ENCODE data around the gene IMMT. TPM values are rescaled to one million over a fixed set of nuclear protein-coding genes. Genes with fewer than 3 reads are reported as not detected.

IMMT gene
- total RNA-seq, 1 experiment from 2014 or later = 88.7 TPM

DNA sequence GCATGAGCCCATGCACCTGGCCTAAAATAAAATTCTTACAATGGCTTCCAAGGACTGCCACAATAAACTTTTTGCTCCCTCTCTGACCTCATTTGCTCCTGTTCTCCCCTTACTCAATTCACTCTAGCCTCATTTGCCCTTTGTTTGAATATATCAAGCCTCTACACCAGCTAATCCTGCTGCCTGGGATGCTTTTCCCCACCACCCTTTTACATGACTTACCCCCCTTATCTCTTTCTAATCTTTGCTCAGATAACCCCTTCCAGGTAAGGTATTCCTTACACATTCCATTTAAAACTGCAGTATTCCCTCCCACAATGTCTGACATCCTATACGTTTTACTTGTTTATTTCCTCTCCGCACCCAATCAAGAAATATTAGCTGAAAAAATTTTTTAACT, 22.7 kb downstream of the IMMT start:
- Mint-ChIP-seq H3K36me3 (ENCODE audit: insufficient read depth, unreplicated experiment) (peaks cover 34% of the 10 kb centered on the region), H3K9me3 (ENCODE audit: low read depth, unreplicated experiment) (no peaks in the 10 kb centered on the region), H3K4me1 (ENCODE audit: low read depth, unreplicated experiment) (peaks cover 8% of the 10 kb centered on the region), H3K27me3 (ENCODE audit: unreplicated experiment) (no peaks in the 10 kb centered on the region), H3K4me3 (ENCODE audit: low read depth, unreplicated experiment) (no peak overlapping the region), H3K27ac (ENCODE audit: unreplicated experiment) (no peak overlapping the region)
- TF ChIP-seq, protein P1, sequence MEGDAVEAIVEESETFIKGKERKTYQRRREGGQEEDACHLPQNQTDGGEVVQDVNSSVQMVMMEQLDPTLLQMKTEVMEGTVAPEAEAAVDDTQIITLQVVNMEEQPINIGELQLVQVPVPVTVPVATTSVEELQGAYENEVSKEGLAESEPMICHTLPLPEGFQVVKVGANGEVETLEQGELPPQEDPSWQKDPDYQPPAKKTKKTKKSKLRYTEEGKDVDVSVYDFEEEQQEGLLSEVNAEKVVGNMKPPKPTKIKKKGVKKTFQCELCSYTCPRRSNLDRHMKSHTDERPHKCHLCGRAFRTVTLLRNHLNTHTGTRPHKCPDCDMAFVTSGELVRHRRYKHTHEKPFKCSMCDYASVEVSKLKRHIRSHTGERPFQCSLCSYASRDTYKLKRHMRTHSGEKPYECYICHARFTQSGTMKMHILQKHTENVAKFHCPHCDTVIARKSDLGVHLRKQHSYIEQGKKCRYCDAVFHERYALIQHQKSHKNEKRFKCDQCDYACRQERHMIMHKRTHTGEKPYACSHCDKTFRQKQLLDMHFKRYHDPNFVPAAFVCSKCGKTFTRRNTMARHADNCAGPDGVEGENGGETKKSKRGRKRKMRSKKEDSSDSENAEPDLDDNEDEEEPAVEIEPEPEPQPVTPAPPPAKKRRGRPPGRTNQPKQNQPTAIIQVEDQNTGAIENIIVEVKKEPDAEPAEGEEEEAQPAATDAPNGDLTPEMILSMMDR (IDR thresholded peaks at IDR 0.05; ENCODE audit: unreplicated experiment) = no peak
- intact Hi-C loops (cut with micrococcal nuclease; ENCODE audit: unreplicated experiment) = no loop called here
- BruUV-seq (replicated peaks) = no TSS peak
- DNase-seq = no peak
- CTCF ChIA-PET = no interaction called here

GRCh38 chr2:86171295-86171694, 24.0 kb downstream of the IMMT start:
- Mint-ChIP-seq H3K27me3 (ENCODE audit: unreplicated experiment) (no peaks in the 10 kb centered on the region), H3K9me3 (ENCODE audit: low read depth, unreplicated experiment) (no peaks in the 10 kb centered on the region), H3K4me1 (ENCODE audit: low read depth, unreplicated experiment) (peaks cover 5% of the 10 kb centered on the region), H3K4me3 (ENCODE audit: low read depth, unreplicated experiment) (no peak overlapping the region), H3K27ac (ENCODE audit: unreplicated experiment) (no peak overlapping the region), H3K36me3 (ENCODE audit: insufficient read depth, unreplicated experiment) (peaks cover 35% of the 10 kb centered on the region)
- TF ChIP-seq, protein P1 (IDR thresholded peaks at IDR 0.05; ENCODE audit: unreplicated experiment) = no peak
- no peak for DNase-seq
- no TSS peak for BruUV-seq (replicated peaks)
- CTCF ChIA-PET = no interaction called here
- intact Hi-C loops (cut with micrococcal nuclease; ENCODE audit: unreplicated experiment) = no loop called here

GRCh38 chr2:86170449-86170848, 24.8 kb downstream of the IMMT start:
- Mint-ChIP-seq H3K27ac (ENCODE audit: unreplicated experiment) (no peak overlapping the region), H3K4me3 (ENCODE audit: low read depth, unreplicated experiment) (no peak overlapping the region), H3K9me3 (ENCODE audit: low read depth, unreplicated experiment) (no peaks in the 10 kb centered on the region), H3K36me3 (ENCODE audit: insufficient read depth, unreplicated experiment) (peaks cover 35% of the 10 kb centered on the region), H3K4me1 (ENCODE audit: low read depth, unreplicated experiment) (no peaks in the 10 kb centered on the region), H3K27me3 (ENCODE audit: unreplicated experiment) (no peaks in the 10 kb centered on the region)
- intact Hi-C loops (cut with micrococcal nuclease; ENCODE audit: unreplicated experiment) = no loop called here
- TF ChIP-seq, protein P1 (IDR thresholded peaks at IDR 0.05; ENCODE audit: unreplicated experiment) = no peak
- DNase-seq = no peak
- CTCF ChIA-PET = no interaction called here
- BruUV-seq (replicated peaks) = no TSS peak

DNA sequence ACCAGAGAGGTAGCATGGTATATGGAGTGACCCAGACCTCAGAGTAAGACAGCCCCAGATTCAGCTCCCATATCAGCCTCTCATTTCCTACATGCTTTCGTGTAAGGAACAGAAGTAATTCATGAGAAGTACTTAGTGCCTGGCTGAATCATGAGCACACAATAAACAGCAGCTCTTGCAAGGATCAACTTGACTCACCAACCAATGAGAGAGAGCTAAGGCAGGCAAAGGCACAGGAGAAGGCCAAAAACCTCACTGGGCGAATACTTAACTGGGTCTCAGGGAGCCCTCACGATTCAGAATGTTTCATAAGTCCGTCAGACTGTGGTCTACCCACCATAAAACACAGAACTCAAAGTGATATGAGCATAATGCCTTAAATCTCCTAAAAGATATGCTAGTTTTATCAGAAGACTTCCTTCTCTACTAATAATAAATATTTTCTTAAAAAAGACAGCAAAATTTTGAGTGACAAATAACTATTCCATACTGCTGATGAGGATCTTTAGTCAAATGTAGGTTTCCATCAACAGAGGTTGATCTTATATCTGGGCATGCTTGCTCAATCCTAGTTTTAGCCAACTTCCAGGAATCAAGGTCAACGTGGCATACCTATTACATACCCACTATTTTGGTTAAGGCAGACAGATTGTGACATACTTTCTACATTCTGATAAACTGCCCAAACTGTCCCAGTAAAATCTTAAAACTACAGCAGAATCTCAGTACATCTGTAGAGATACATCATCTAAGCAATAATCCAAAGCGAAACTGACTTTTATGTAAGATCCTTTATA, 34.9 kb downstream of the IMMT start:
- CTCF ChIA-PET = no interaction called here
- H3K4me1 Mint-ChIP-seq (ENCODE audit: low read depth, unreplicated experiment) = no peaks in the 10 kb centered on the region
- intact Hi-C loops (cut with micrococcal nuclease; ENCODE audit: unreplicated experiment) = no loop called here

More for the DNA sequence above, 34.9 kb downstream of the IMMT start:
- BruUV-seq (replicated peaks) = no TSS peak
- peaks cover 33% of the 10 kb centered on the region for H3K36me3 Mint-ChIP-seq (ENCODE audit: insufficient read depth, unreplicated experiment)
- H3K27me3 Mint-ChIP-seq (ENCODE audit: unreplicated experiment) = no peaks in the 10 kb centered on the region
- H3K9me3 Mint-ChIP-seq (ENCODE audit: low read depth, unreplicated experiment) = no peaks in the 10 kb centered on the region
- no peak overlapping the region for H3K27ac Mint-ChIP-seq (ENCODE audit: unreplicated experiment)
- TF ChIP-seq, protein P1 (IDR thresholded peaks at IDR 0.05; ENCODE audit: unreplicated experiment) = no peak
- no peak overlapping the region for H3K4me3 Mint-ChIP-seq (ENCODE audit: low read depth, unreplicated experiment)
- no peak for DNase-seq

Data from Calu3 (cell line).